ENCODE measurements around the gene MAST4. TPM values are rescaled to one million over a fixed set of nuclear protein-coding genes. Genes with fewer than 3 reads are reported as not detected.

Gene MAST4
- total and polyA plus RNA-seq, 2 of the 8 experiments (the other 6 are each of a cell fraction or from before 2014, with no cell fraction given) = 1.5 to 2.6 TPM

GRCh38 chr5:66818304-66818934 is 222.2 kb downstream of the MAST4 start:
- no peak overlapping the region for H3K23ac ChIP-seq (ENCODE audit: insufficient read length)
- H2AFZ ChIP-seq (ENCODE audit: low read length) = no peak overlapping the region
- H2BK120ac ChIP-seq (replicated peaks; ENCODE audit: low read depth, low read length) = no peak overlapping the region
- H3K14ac ChIP-seq (ENCODE audit: insufficient read length) = no peak overlapping the region
- no peaks in the 10 kb centered on the region for H3K79me2 ChIP-seq (ENCODE audit: control insufficient read depth in 1 of 2, insufficient read depth in 2 of 2, low read length in 2 of 2)
- H4K8ac ChIP-seq (ENCODE audit: extremely low read depth, insufficient read depth, low read length) = no peak overlapping the region
- H2BK15ac ChIP-seq (ENCODE audit: low read length) = no peak overlapping the region
- no peaks in the 10 kb centered on the region for H4K20me1 ChIP-seq (replicated peaks in 1 of 2; ENCODE audit: control insufficient read depth in 1 of 2, insufficient read depth in 2 of 2, low read length in 2 of 2)
- WGBS, 2 experiments (ENCODE audit: extremely low coverage in 1 of 2, insufficient coverage in 1 of 2, insufficient read length in 1 of 2, insufficient replicate concordance in 2 of 2, low coverage in 1 of 2, low lambda C conversion rate in 2 of 2, missing lambda C conversion rate in 1 of 2) = 92% methylated on average over 5 of the region's 5 CpGs; no CpG with 5 or more reads in 1 of the 2 experiments
- no peak overlapping the region for H3K9ac ChIP-seq (replicated peaks in 1 of 4; ENCODE audit: extremely low read depth in 1 of 4, low read depth in 3 of 4, low read length in 3 of 4)
- no peak overlapping the region for H4K91ac ChIP-seq (replicated peaks; ENCODE audit: insufficient read length, low read length)
- no peak for FAIRE-seq
- no peak overlapping the region for H2BK20ac ChIP-seq (ENCODE audit: low read length)
- no peak overlapping the region for H2BK12ac ChIP-seq (ENCODE audit: low read depth, low read length)
- H3K4me2 ChIP-seq (ENCODE audit: insufficient read depth in 1 of 2, low read depth in 2 of 2, low read length in 2 of 2) = no peak overlapping the region
- no peak overlapping the region for H3K18ac ChIP-seq (ENCODE audit: extremely low read depth, low read length)
- no peak overlapping the region for H4K5ac ChIP-seq (ENCODE audit: insufficient read length, low read depth, low read length)
- no peak for DNase-seq (ENCODE audit: low read depth in 1 of 2, low spot score in 2 of 2)
- H3K36me3 ChIP-seq (ENCODE audit: control insufficient read depth in 2 of 4, insufficient read depth in 4 of 4, low read length in 3 of 4) = no peaks in the 10 kb centered on the region
- H3K56ac ChIP-seq (replicated peaks; ENCODE audit: insufficient read length, low read depth, low read length) = no peak overlapping the region
- H3K27ac ChIP-seq (ENCODE audit: low read depth, low read length) = no peak overlapping the region
- H3K4me1 ChIP-seq (replicated peaks in 1 of 4; ENCODE audit: control insufficient read depth in 3 of 4, insufficient read depth in 4 of 4, low read length in 3 of 4) = no peaks in the 10 kb centered on the region
- ChIA-PET CTCF (ENCODE audit: partially characterized antibody) (interaction anchor here (2.9 kb wide), 1 partner anchor 332 kb away, joined by 9 read pairs; no protein-coding TSS in a partner anchor), POLR2A (ENCODE audit: partially characterized antibody) (interaction anchor here (2.1 kb wide), 1 partner anchor 10 kb away, joined by 7 read pairs; no protein-coding TSS in a partner anchor)
- H2BK5ac ChIP-seq (ENCODE audit: low read depth, low read length) = no peak overlapping the region
- H2AK5ac ChIP-seq (ENCODE audit: low read depth, low read length) = no peak overlapping the region
- no peaks in the 10 kb centered on the region for H3K79me1 ChIP-seq (ENCODE audit: low read depth, low read length)
- H3K23me2 ChIP-seq (ENCODE audit: low read depth, low read length) = no peaks in the 10 kb centered on the region
- H3K27me3 ChIP-seq (replicated peaks in 1 of 4; ENCODE audit: control insufficient read depth in 3 of 4, extremely low read depth in 1 of 4, insufficient read depth in 3 of 4, low read length in 3 of 4) = no peaks in the 10 kb centered on the region
- H3K9me3 ChIP-seq (ENCODE audit: insufficient read depth in 2 of 2, low read depth in 1 of 2, low read length in 1 of 2) = no peaks in the 10 kb centered on the region
- no peak overlapping the region for H3K4me3 ChIP-seq (ENCODE audit: extremely low read depth in 1 of 4, insufficient read depth in 2 of 4, low read depth in 3 of 4, low read length in 4 of 4)
- no peak overlapping the region for H3K4ac ChIP-seq (replicated peaks; ENCODE audit: insufficient read length, low read depth, low read length)
- TF ChIP-seq JUN (IDR thresholded peaks at IDR 0.05; ENCODE audit: low read depth, low read length) = no peak
- no peak for TF ChIP-seq BACH1 (IDR thresholded peaks at IDR 0.05; ENCODE audit: low read length)
- no peak for TF ChIP-seq EGR1 (IDR thresholded peaks at IDR 0.05; ENCODE audit: borderline replicate concordance, low read depth, low read length)
- TF ChIP-seq POU5F1 (IDR thresholded peaks at IDR 0.05; ENCODE audit: low read depth, low read length) = no peak
- no peak for TF ChIP-seq RBBP5 (IDR thresholded peaks at IDR 0.05; ENCODE audit: borderline replicate concordance, low read depth, low read length)
- no peak for TF ChIP-seq TBP (IDR thresholded peaks at IDR 0.05; ENCODE audit: low read depth, low read length)
- TF ChIP-seq SIN3A (conservative IDR thresholded peaks at IDR 0.05 in 1 of 2, IDR thresholded peaks at IDR 0.05 in 1 of 2; ENCODE audit: low read depth in 1 of 2, low read length in 2 of 2) = no peak
- no peak for TF ChIP-seq SP2 (IDR thresholded peaks at IDR 0.05; ENCODE audit: low read length)
- TF ChIP-seq KDM4A (IDR thresholded peaks at IDR 0.05; ENCODE audit: low read depth, low read length, severe bottlenecking) = no peak
- TF ChIP-seq ZNF274 (IDR thresholded peaks at IDR 0.05; ENCODE audit: borderline replicate concordance, extremely low read depth, low read length) = no peak
- no peak for TF ChIP-seq GABPA (IDR thresholded peaks at IDR 0.05; ENCODE audit: borderline replicate concordance, insufficient read depth, low read length)
- no peak for TF ChIP-seq SP4 (IDR thresholded peaks at IDR 0.05; ENCODE audit: low read length)
- no peak for TF ChIP-seq RAD21 (IDR thresholded peaks at IDR 0.05 in 1 of 2, conservative IDR thresholded peaks at IDR 0.05 in 1 of 2; ENCODE audit: low read depth in 2 of 2, low read length in 2 of 2)
- TF ChIP-seq TEAD4 (IDR thresholded peaks at IDR 0.05; ENCODE audit: low read depth, low read length) = no peak

Measured in H1 (cell line).